Measurements from ENCODE around the gene CYTH1.

GRCh38 chr17:78748730-78749317 is 33.2 kb downstream of the CYTH1 start:
- TF ChIP-seq EZH2 (IDR thresholded peaks at IDR 0.05; ENCODE audit: borderline replicate concordance, low read length): no peak
- TF ChIP-seq CTCF (IDR thresholded peaks at IDR 0.05; ENCODE audit: low read length): no peak
